Motor neuron (in vitro differentiated cells): ENCODE measurements around the gene HMOX2. TPM values are rescaled to one million over a fixed set of nuclear protein-coding genes. Genes with fewer than 3 reads are reported as not detected.
A peak's percentile ranks its signal among the peaks of the same experiment; 100 is the strongest.

Experiments used
- ATAC-seq, 8 experiments: fragments of 200-7000 bp; cut with Tn5 transposase; replicated peaks in 6 of 8; 2 replicates each; pipeline ENCODE4 v1.8.0; 2021; ENCODE audit warnings: mild to moderate bottlenecking in 8 of 8, moderate library complexity in 8 of 8
- H3K27ac ChIP-seq, 2 donors: fragments of 250-450 bp; sonication (Bioruptor Pico); 2 replicates each; pipeline ENCODE4 v1.9.0; 2021; ENCODE audit warnings: antibody characterized with exemption in 2 of 2, mild to moderate bottlenecking in 2 of 2, moderate library complexity in 1 of 2
- H3K4me1 ChIP-seq, 2 donors: fragments of 250-450 bp; sonication (Bioruptor Pico); replicated peaks in 1 of 2; 2 replicates each; pipeline ENCODE4 v1.6.1; 2021; ENCODE audit warnings: antibody characterized with exemption in 2 of 2, mild to moderate bottlenecking in 2 of 2, moderate library complexity in 1 of 2
- H3K4me3 ChIP-seq, 5 donors: fragments of 250-450 bp; sonication (Bioruptor Pico); 2 replicates each; pipeline ENCODE4 v1.9.0; 2021; ENCODE audit warnings: antibody characterized with exemption in 5 of 5, mild to moderate bottlenecking in 5 of 5, moderate library complexity in 4 of 5
- WGBS, 10 experiments: fragments of 450-650 bp; shearing (Covaris generic); methylation state at CpG; one replicate each; pipeline ENCODE4 v1.0.0; 2022; 5-methylcytosine and 5-hydroxymethylcytosine counted together
- in situ Hi-C, 9 experiments: fragments of 400-800 bp; cut with MboI; loops; one replicate each; pipeline ENCODE4 v1.15.0; 2021; ENCODE audit warnings: low sequenced_read_pairs in 9 of 9, low pct_unique_long_range_greater_than_20kb in 2 of 9; ENCODE audit not compliant: unreplicated experiment in 9 of 9
- total RNA-seq, 8 experiments: library from RNA; unstranded; fragments of 300-600 nt; gene quantifications; 2 replicates each; pipeline versions ENCODE4 v1.2.3 to v1.2.4, GENCODE V29; 2022

HMOX2 gene, protein sequence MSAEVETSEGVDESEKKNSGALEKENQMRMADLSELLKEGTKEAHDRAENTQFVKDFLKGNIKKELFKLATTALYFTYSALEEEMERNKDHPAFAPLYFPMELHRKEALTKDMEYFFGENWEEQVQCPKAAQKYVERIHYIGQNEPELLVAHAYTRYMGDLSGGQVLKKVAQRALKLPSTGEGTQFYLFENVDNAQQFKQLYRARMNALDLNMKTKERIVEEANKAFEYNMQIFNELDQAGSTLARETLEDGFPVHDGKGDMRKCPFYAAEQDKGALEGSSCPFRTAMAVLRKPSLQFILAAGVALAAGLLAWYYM
- 10 to 100 TPM; 31.5 to 67.8 (median 44.1) TPM for total RNA-seq

DNA sequence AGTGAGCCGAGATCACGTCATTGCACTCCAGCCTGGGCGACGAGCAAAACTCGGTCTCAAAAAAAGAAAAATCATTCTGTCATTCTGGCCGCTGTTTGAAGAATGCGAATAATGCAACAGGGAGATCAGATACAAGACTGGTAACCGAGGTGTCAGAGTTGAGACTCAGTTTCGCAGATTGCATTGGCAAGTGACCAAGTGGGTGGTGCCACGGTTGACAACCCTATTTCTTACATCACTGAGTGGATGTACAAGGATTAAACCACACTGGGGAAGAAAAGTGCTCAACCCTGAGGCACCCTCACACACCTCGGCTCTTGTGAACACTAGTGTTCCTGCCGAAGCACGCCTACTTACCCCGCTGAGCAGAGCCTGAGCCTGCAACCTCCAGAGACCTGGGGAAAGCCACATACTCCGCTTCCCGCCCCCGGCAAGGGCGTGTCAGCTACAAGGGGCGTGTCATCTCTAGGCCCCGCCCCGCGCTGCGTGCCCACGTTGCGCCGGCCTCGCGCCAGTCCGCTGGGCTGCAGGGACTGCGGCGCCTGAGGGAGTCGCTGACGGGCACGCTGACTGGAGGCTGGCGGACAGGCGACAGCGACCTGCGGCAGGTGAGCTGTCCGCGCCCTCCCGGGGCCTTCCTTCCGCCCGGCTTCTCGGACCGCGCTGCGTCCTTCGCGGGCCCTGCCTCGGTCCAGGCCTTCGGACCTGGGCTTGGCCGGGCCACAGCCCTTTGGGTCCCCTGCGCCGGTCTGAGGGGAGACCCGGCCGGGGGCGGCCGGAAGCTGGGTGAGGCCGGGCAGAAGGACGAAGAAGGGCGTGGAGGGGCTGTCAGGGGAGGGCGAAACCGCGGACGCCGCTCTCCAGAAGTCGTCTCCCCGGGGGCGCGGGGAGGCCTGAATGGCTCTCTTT lies at the start of gene HMOX2:
Gene HMOX2 (plus strand): TSS at position 519 of the 909 bp plus-strand sequence. CDS start 29,127 bp downstream, outside the sequence.
- in situ Hi-C loops, result no loop called here

DNA sequence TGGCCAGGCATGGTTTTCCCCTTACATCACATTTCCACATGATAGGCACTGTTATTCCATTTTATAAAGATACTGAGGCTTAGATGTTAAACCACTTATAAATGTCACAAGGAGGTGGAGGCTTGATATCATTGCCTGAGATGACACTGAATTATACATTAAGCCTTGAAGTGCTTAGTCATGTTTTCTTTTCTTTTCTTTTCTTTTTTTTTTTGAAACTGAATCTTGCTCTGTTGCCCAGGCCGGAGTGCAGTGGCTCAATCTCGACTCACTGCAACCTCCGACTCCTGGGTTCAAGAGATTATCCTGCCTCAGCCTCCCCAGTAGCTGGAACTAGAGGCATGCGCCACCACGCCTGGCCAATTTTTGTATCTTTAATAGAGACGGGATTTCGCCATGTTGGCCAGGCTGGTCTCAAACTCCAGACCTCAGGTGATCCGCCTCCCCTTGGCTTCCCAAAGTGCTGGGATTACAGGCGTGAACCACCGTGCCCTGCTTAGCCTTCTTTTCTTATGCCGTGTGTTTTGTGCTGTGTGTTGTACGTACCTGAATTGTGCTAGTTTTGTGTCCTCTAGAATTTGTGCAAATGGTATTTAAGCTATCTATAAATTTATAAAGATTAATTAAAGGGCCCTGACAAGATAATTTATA lies 49.4 kb upstream of the HMOX2 start:
- WGBS, 10 experiments, result 71 to 100% (median 85%) methylated on average over 2 to 10 of the region's 12 CpGs; no CpG with 5 or more reads in 1 of the 10 experiments
- ATAC-seq, result no peak
- in situ Hi-C loops, result no loop called here
- Histone ChIP-seq H3K4me1 (peaks cover 11 to 14% of the 10 kb centered on the region in 2 donors), H3K27ac (no peak overlapping the region), H3K4me3 (peak overlapping the region; percentile 51 to 86 (median 71))

More for the DNA sequence above, at the start of gene HMOX2:
- peak; percentile 70 to 98 (median 86) for ATAC-seq
- Histone ChIP-seq H3K4me1 (peaks cover 4 to 12% of the 10 kb centered on the region in 2 donors), H3K27ac (peak within 1 kb of the TSS; percentile 70 to 77), H3K4me3 (peak within 1 kb of the TSS; percentile 75 to 91 (median 83))
- 1 to 100% (median 35%) methylated on average over 1 to 13 of the region's 70 CpGs; no CpG with 5 or more reads in 1 of the 10 experiments for WGBS, 10 experiments

DNA sequence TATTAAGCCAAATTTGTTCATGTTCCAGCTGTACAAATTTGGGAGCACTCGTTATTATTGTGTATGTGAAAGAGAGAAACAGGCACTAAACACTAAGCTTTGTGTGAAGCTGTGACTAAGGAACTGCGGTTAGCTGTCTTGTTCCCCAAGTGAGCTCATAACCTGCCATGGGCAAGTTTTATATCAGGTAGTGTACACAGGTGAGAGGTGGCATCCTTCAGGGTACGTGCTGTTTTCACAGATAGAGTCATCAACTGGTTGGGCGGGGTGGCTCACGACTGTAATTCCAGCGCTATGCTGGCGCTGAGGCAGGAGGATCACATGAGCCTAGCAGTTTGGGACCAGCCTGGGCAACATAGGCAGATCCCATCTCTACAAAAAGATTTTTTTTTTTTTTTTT lies 47.7 kb upstream of the HMOX2 start:
- in situ Hi-C loops, result no loop called here
- Histone ChIP-seq H3K4me1 (peaks cover 11 to 14% of the 10 kb centered on the region in 2 donors), H3K4me3 (no peak overlapping the region), H3K27ac (no peak overlapping the region)
- 0 to 100% (median 99%) methylated on average over 1 to 6 of the region's 7 CpGs; no CpG with 5 or more reads in 4 of the 10 experiments for WGBS, 10 experiments
- no peak for ATAC-seq

DNA sequence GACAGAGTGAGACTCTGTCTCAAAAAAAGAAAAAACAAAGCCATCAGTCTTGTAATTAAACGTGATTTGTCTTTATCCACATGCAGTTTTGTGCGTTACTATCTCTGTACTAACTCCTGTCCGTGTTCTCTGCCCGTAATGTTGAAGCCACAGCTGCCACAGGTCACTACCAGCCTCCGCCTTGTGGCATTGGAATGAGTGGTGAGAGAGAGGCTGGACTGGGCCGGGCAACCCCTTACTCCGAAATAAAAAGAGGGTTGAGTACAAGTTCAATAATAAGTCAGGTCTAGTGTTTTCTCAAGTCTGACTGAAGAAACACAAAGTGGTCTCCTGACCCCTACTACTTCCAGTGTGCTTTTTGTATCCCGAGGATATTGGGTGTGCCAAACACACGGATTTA lies 45.2 kb upstream of the HMOX2 start:
- Histone ChIP-seq H3K4me3 (no peak overlapping the region), H3K27ac (no peak overlapping the region), H3K4me1 (peaks cover 6 to 8% of the 10 kb centered on the region in 2 donors)
- in situ Hi-C loops, result no loop called here
- 73 to 100% (median 96%) methylated on average over 1 to 9 of the region's 9 CpGs; no CpG with 5 or more reads in 1 of the 10 experiments for WGBS, 10 experiments
- no peak for ATAC-seq

DNA sequence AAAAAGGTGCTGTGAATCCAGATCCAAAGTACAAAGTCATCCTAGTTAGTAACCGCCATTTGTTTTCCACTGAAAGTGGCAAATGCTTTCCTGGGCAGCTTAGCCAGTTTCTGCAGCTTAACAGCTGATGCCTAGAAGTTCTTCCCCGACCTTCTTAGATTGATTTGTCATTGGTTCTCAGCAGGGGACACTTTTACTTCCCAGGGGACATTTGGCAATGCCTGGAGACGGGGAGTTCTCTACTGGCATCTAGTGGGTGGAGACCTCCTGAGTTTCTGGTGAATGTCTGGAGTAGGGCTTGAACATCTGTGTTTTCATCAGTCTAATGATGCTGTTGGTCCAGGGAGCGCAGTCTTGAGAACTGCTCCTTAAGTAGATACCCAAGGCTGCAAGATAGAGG lies 43.0 kb upstream of the HMOX2 start:
- in situ Hi-C loops, result no loop called here
- no peak overlapping the region for H3K4me3 ChIP-seq
- no peak overlapping the region for H3K27ac ChIP-seq
- H3K4me1 ChIP-seq, result no peaks in the 10 kb centered on the region
- WGBS, 10 experiments, result 33 to 100% (median 87%) methylated on average over 1 to 4 of the region's 4 CpGs; no CpG with 5 or more reads in 1 of the 10 experiments
- no peak for ATAC-seq

DNA sequence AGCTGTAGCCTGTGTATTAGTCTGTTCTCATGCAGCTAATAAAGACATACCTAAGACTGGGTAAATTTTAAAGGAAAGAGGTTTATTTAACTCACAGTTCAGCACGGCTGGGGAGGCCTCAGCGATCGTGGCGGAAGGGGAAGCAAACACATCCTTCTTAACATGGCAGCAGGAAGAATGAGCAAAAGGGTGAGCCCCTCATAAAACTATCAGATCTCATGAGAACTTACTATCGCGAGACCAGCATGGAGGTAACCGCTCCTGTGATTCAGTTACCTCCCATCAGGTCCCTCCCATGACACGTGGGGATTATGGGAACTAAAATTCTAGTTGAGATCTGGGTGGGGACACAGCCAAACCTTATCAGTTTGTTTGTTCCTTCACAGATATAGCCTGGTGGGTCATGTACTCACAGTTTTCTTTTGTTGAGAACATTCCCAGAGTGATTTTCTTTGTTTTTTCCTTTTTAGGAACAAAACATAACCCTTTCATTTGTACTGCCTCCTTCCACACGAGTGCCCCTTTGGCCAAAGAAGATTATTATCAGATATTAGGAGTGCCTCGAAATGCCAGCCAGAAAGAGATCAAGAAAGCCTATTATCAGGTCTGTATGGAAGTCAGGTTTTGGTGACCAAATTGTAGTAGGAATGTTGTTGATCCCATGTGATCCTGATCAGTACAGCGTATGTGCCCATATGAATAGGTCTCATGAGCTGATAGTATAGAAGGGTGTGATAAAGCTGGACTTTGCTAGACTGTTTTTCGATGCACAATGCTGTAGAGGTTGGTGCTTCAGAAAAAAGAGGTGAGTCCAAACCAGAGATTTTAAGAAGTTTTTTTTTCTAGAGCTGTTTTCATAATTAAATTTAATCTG lies 42.0 kb upstream of the HMOX2 start:
- 75 to 100% (median 89%) methylated on average over 1 to 11 of the region's 12 CpGs for whole genome bisulfite sequencing, 10 experiments
- no peaks in the 10 kb centered on the region for H3K4me1 ChIP-seq
- no peak for ATAC-seq
- no peak overlapping the region for H3K4me3 ChIP-seq
- in situ Hi-C loops, result no loop called here
- no peak overlapping the region for H3K27ac ChIP-seq

DNA sequence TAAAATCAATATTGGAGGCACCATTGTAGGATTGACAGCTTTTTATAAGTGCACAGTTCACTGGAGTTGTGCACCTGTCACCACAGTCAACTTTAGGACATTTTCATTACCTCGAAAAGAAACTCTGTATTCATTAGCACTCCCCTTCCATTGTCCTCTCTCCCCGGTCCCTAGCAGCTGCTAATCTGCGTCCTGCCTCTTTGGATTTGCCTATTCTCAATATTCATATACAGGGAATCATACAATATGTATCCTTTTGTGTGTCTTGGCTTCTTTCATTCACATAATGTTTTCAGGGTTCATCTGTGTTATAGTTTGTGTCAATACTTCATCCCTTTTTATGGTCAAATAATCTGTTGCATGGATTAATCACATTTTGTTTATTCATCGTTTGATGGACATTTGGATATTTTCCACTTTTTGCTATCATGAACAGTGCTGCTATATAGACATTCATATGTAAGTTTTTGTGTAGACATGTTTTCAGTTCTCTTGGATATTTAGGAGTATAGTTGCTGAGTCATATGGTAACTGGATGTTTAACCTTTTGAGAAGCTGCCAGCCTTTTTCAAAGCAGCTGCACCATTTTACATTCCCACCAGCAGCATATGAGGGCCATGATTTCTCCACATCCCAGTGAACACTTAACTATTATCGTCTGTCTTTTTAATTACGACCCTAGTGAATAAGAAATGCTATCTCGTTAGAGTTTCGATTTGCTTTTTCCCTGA lies 40.7 kb upstream of the HMOX2 start:
- ATAC-seq, result peak in 3 of 8 experiments; percentile 42 to 67 (median 53)

DNA sequence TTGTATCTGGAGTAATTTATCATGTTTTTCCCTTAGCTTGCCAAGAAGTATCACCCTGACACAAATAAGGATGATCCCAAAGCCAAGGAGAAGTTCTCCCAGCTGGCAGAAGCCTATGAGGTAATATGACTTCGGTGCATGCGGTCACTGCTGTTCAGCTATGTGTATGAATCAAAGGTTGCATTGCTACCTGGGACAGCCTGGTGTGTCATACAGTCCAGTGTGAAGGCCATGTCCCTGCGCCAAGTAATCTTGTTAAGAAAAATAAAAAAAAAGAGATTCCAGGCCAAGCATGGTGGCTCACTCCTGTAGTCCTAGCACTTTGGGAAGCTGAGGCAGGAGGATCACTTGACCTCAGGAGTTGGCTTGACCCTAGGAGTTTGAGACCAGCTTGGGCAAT lies 38.8 kb upstream of the HMOX2 start:
- WGBS, 10 experiments, result 87 to 100% (median 100%) methylated on average over 1 to 3 of the region's 3 CpGs; no CpG with 5 or more reads in 3 of the 10 experiments
- no peak for ATAC-seq
- H3K4me1 ChIP-seq, result no peaks in the 10 kb centered on the region
- H3K27ac ChIP-seq, result no peak overlapping the region
- in situ Hi-C loops, result no loop called here
- no peak overlapping the region for H3K4me3 ChIP-seq

More for the DNA sequence above, 40.7 kb upstream of the HMOX2 start:
- Histone ChIP-seq H3K27ac (no peak overlapping the region), H3K4me1 (no peaks in the 10 kb centered on the region), H3K4me3 (no peak overlapping the region)
- in situ Hi-C loops, result no loop called here
- WGBS, 10 experiments, result 50 to 100% (median 84%) methylated on average over 1 to 8 of the region's 8 CpGs

DNA sequence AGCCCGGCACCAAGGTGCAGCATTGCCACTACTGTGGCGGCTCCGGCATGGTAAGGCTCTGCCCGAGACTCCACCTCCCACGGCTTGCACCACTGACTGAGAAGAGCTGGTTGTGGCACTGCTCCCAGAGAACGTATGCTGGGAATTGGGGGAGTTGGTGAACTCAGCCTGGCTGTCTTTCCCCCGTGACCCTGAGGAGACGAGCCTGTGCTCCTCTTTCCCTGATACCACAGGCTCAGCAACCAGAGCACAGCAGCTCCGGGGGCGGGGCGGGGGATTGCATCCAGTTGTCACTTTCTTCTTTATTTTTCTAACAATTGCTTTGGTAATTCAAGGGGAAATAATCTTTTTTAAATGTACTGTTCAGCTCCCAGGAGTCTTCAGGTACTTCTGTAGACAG lies 33.8 kb upstream of the HMOX2 start:
- Histone ChIP-seq H3K4me1 (no peaks in the 10 kb centered on the region), H3K4me3 (no peak overlapping the region), H3K27ac (no peak overlapping the region)
- in situ Hi-C loops, result no loop called here
- ATAC-seq, result no peak
- WGBS, 10 experiments, result 60 to 100% (median 92%) methylated on average over 2 to 9 of the region's 11 CpGs; no CpG with 5 or more reads in 3 of the 10 experiments

DNA sequence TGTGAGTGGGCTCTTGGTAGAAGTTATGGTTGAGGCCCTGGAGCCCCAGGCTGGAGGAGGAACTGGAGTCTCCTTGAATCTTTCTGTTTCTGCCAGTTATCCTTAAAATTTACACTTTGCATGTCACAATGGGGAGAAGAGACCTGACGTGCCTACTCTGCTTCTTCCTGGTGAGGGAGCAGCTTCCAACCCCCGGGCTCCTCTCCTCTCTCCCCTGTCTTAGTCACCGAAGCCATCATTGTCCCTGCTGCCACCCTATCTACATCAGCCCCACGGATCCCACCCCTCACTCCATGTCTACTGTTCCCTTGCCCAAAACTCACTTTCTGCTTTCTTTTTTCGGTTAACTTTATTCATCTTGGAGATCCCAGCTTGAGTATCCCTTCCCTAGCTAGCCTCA lies 32.9 kb upstream of the HMOX2 start:
- in situ Hi-C loops, result no loop called here
- ATAC-seq, result no peak
- Histone ChIP-seq H3K27ac (no peak overlapping the region), H3K4me3 (no peak overlapping the region), H3K4me1 (no peaks in the 10 kb centered on the region)
- 0 to 100% (median 72%) methylated on average over 1 to 5 of the region's 5 CpGs; no CpG with 5 or more reads in 1 of the 10 experiments for whole genome bisulfite sequencing, 10 experiments

DNA sequence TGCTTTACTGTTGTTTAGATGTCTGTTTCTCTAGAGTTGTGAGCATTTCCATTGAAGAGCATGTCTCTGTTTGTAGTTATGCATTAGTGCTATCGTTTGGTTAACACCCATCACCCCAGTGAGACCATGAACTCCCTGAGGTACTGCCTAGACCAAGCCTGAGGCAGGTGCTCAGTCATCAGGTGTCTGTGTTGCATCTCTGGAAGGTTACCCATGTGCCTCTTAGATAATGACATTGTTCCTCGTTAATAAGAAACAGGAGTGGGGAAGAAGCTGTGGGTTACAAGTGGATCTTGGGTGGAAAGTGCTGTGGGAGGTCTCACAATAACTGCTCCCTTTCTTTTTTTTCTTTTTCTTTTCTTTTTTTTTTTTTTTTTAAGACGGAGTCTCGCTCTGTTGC lies 32.2 kb upstream of the HMOX2 start:
- no peaks in the 10 kb centered on the region for H3K4me1 ChIP-seq
- in situ Hi-C loops, result no loop called here
- no peak for ATAC-seq
- H3K27ac ChIP-seq, result no peak overlapping the region
- WGBS, 10 experiments, result 67 to 100% (median 85%) methylated on average over 1 to 4 of the region's 4 CpGs; no CpG with 5 or more reads in 3 of the 10 experiments
- no peak overlapping the region for H3K4me3 ChIP-seq
